SK-N-SH (cell line): ENCODE results near the gene EPB41L4A. TPM values are rescaled to one million over a fixed set of nuclear protein-coding genes. Genes with fewer than 3 reads are reported as not detected.

Experiments
- CTCF ChIA-PET: fragments of 300-600, 350-600 bp; formaldehyde crosslinking; extraction: SDS; loops from one replicate; lab custom pipeline; 2021; lab: Yijun Ruan, JAX
- POLR2A ChIA-PET: fragments of 350-600 bp; sonication (Branson Sonifier 250); formaldehyde crosslinking; extraction: SDS; loops from one replicate; lab custom pipeline; 2020; ENCODE audit warnings: antibody characterized with exemption, inconsistent platforms; lab: Yijun Ruan, JAX
- DNase-seq: peaks from one replicate; pipeline ENCODE4 v3.0.0; 2012
- H2AFZ ChIP-seq: fragments of 200-600 bp; sonication (generic); 2 replicates; pipeline ENCODE4 v1.8.1; 2016; ENCODE audit warnings: antibody characterized with exemption, mild to moderate bottlenecking, low read depth
- H3F3A ChIP-seq: fragments of 200-600 bp; sonication (generic); replicated peaks from 2 replicates; pipeline ENCODE3; 2016; ENCODE audit warnings: antibody characterized with exemption, mild to moderate bottlenecking; ENCODE audit not compliant: insufficient read depth
- H3K27ac ChIP-seq, 2 experiments: fragments of 200-500 bp in 1 of 2; fragments of 200-600 bp in 1 of 2; sonication (Bioruptor generic) in 1 of 2; sonication (generic), shearing (Covaris generic) in 1 of 2; 2 replicates each; pipeline versions ENCODE4 v1.5.1 to v1.6.1; 2014 to 2016; ENCODE audit warnings: low read depth in 2 of 2, inconsistent platforms in 1 of 2, low read length in 1 of 2, mild to moderate bottlenecking in 1 of 2, mixed read lengths in 1 of 2
- H3K27me3 ChIP-seq: fragments of 200-600 bp; sonication (generic), shearing (Covaris generic); 2 replicates; pipeline ENCODE4 v1.6.1; 2016; ENCODE audit warnings: mixed run types; ENCODE audit not compliant: insufficient read depth
- H3K36me3 ChIP-seq, 2 experiments: fragments of 200-500 bp in 1 of 2; fragments of 200-600 bp in 1 of 2; sonication (Bioruptor generic) in 1 of 2; sonication (generic) in 1 of 2; replicated peaks in 1 of 2; 2 replicates each; pipeline versions ENCODE3 to v1.5.1; 2014 to 2016; ENCODE audit warnings: low read length in 1 of 2, mild to moderate bottlenecking in 1 of 2; ENCODE audit not compliant: insufficient read depth in 2 of 2, control insufficient read depth in 1 of 2
- H3K4me1 ChIP-seq, 2 experiments: fragments of 200-500 bp in 1 of 2; fragments of 200-600 bp in 1 of 2; sonication (Bioruptor generic) in 1 of 2; sonication (generic), shearing (Covaris generic) in 1 of 2; 2 replicates each; pipeline versions ENCODE4 v1.5.1 to v1.6.1; 2014 to 2016; ENCODE audit warnings: low read depth in 1 of 2, low read length in 1 of 2, mixed run types in 1 of 2; ENCODE audit not compliant: insufficient read depth in 2 of 2, control insufficient read depth in 1 of 2
- H3K4me2 ChIP-seq: fragments of 200-600 bp; sonication (generic), shearing (Covaris generic); 2 replicates; pipeline ENCODE4 v1.6.1; 2017; ENCODE audit warnings: mixed run types
- H3K4me3 ChIP-seq, 2 experiments: fragments of 200-500 bp in 1 of 2; fragments of 200-600 bp in 1 of 2; sonication (Bioruptor generic) in 1 of 2; sonication (generic), shearing (Covaris generic) in 1 of 2; 2 replicates each; pipeline versions ENCODE4 v1.5.1 to v1.8.1; 2014 to 2016; ENCODE audit warnings: low read depth in 2 of 2, inconsistent platforms in 1 of 2, low read length in 1 of 2, mild to moderate bottlenecking in 1 of 2, mixed read lengths in 1 of 2, moderate library complexity in 1 of 2
- H3K79me2 ChIP-seq: fragments of 200-600 bp; sonication (generic); 2 replicates; pipeline ENCODE4 v1.8.1; 2017; ENCODE audit warnings: mild to moderate bottlenecking; ENCODE audit not compliant: insufficient read depth
- H3K9ac ChIP-seq: fragments of 200-600 bp; sonication (generic); 2 replicates; pipeline ENCODE4 v1.6.1; 2017; ENCODE audit warnings: mixed run types
- H3K9me2 ChIP-seq: fragments of 200-600 bp; sonication (generic); 2 replicates; pipeline ENCODE4 v1.6.1; 2017; ENCODE audit warnings: mixed run types
- H3K9me3 ChIP-seq: fragments of 200-600 bp; sonication (generic); 2 replicates; pipeline ENCODE4 v1.6.1; 2017; ENCODE audit warnings: mixed run types, mild to moderate bottlenecking, moderate library complexity
- H4K20me1 ChIP-seq: fragments of 200-600 bp; sonication (generic); 2 replicates; pipeline ENCODE4 v1.6.1; 2017; ENCODE audit warnings: mild to moderate bottlenecking, mixed run types; ENCODE audit not compliant: insufficient read depth
- CHD2 ChIP-seq: fragments of 150-350 bp; IDR thresholded peaks from 2 replicates; pipeline ENCODE4 v1.6.1; 2018; ENCODE audit warnings: low read length; ENCODE audit not compliant: partially characterized antibody
- CTCF ChIP-seq: fragments of 200-600 bp; sonication (generic); IDR thresholded peaks from 2 replicates; pipeline ENCODE4 v1.6.1; 2017; ENCODE audit warnings: antibody characterized with exemption, mild to moderate bottlenecking, moderate library complexity
- ELF1 ChIP-seq: IDR thresholded peaks from 2 replicates; pipeline ENCODE4 v1.4.0; 2012
- EP300 ChIP-seq, 2 experiments: IDR thresholded peaks; 2 replicates each; pipeline versions ENCODE4 v1.4.0 to v1.6.1; 2012; ENCODE audit warnings: borderline replicate concordance in 1 of 2, low read depth in 1 of 2, low read length in 1 of 2
- FOSL2 ChIP-seq: IDR thresholded peaks from 2 replicates; pipeline ENCODE4 v1.4.0; 2012; ENCODE audit warnings: low read depth, mild to moderate bottlenecking, moderate library complexity, borderline replicate concordance
- FOXJ3 ChIP-seq: sonication (generic); formaldehyde crosslinking; IDR thresholded peaks from 2 replicates; pipeline ENCODE4 v1.5.1; 2020; ENCODE audit warnings: mild to moderate bottlenecking, missing genetic modification reagents
- GABPA ChIP-seq: IDR thresholded peaks from 2 replicates; pipeline ENCODE4 v1.4.0; 2012; ENCODE audit warnings: low read depth, mild to moderate bottlenecking
- GATA2 ChIP-seq: sonication (generic); formaldehyde crosslinking; IDR thresholded peaks from 2 replicates; pipeline ENCODE4 v1.5.0; 2020; ENCODE audit warnings: mild to moderate bottlenecking, missing genetic modification reagents
- JUND ChIP-seq: IDR thresholded peaks from 2 replicates; pipeline ENCODE4 v1.4.0; 2012
- MAX ChIP-seq: IDR thresholded peaks from 2 replicates; pipeline ENCODE4 v1.4.0; 2012; ENCODE audit warnings: low read depth
- MXI1 ChIP-seq: IDR thresholded peaks from 2 replicates; pipeline ENCODE4 v1.6.1; 2012; ENCODE audit warnings: mild to moderate bottlenecking, low read depth, low read length, improper control_type of control experiment
- NRF1 ChIP-seq: IDR thresholded peaks from 2 replicates; pipeline ENCODE4 v1.6.1; 2012; ENCODE audit warnings: low read depth, mild to moderate bottlenecking, low read length
- PBX3 ChIP-seq: IDR thresholded peaks from 2 replicates; pipeline ENCODE4; 2012
- RAD21 ChIP-seq: IDR thresholded peaks from 2 replicates; pipeline ENCODE4 v1.6.1; 2012; ENCODE audit warnings: mild to moderate bottlenecking, low read length
- REST ChIP-seq: IDR thresholded peaks from 2 replicates; pipeline ENCODE4 v1.6.1; 2012; ENCODE audit warnings: mild to moderate bottlenecking, low read depth, low read length, moderate library complexity
- RXRA ChIP-seq: IDR thresholded peaks from 2 replicates; pipeline ENCODE4 v1.4.0; 2012; ENCODE audit warnings: low read depth, mild to moderate bottlenecking, borderline replicate concordance
- TCF12 ChIP-seq: IDR thresholded peaks from 2 replicates; pipeline ENCODE4 v1.4.0; 2012
- USF1 ChIP-seq: IDR thresholded peaks from 2 replicates; pipeline ENCODE4 v1.4.0; 2012; ENCODE audit warnings: low read depth, borderline replicate concordance
- USF2 ChIP-seq: fragments of 150-350 bp; IDR thresholded peaks from 2 replicates; pipeline ENCODE4 v1.6.1; 2017; ENCODE audit warnings: antibody characterized with exemption, low read length, low read depth, borderline replicate concordance
- WGBS: methylation state at CpG from one replicate; pipeline ENCODE4 v1.1.6; 2017; ENCODE audit warnings: low lambda C conversion rate; 5-methylcytosine and 5-hydroxymethylcytosine counted together
- polyA plus RNA-seq, 3 experiments: library from polyadenylated mRNA; depleted of rRNA; stranded (reverse); fragments of >200 nt; gene quantifications; 2 replicates each; pipeline ENCODE4 v1.2.3, GENCODE V29; 2012

The EPB41L4A gene
- polyA plus RNA-seq, 1 of the 3 experiments (the other 2 are of a cell fraction): 0.07 TPM

- TF ChIP-seq CTCF (no peak), NRF1 (no peak), TCF12 (no peak), USF1 (no peak), FOSL2 (no peak), CHD2 (no peak), RXRA (no peak)
Measured at GRCh38 chr5:112232667-112233066, 186.4 kb downstream of the EPB41L4A start (continued).

GRCh38 chr5:112230606-112231005, 188.5 kb downstream of the EPB41L4A start:
- Histone ChIP-seq H3K9me3 (no peaks in the 10 kb centered on the region), H3K27me3 (no peaks in the 10 kb centered on the region), H3K36me3 (no peaks in the 10 kb centered on the region), H3K4me2 (no peak overlapping the region), H3K4me1 (peaks cover 0 to 9% of the 10 kb centered on the region in 2 experiments; a peak in 2 of 4 replicates), H3K9ac (no peak overlapping the region), H2AFZ (no peak overlapping the region), H3K27ac (no peak overlapping the region), H4K20me1 (no peaks in the 10 kb centered on the region), H3K4me3 (no peak overlapping the region), H3K79me2 (no peaks in the 10 kb centered on the region), H3F3A (no peaks in the 10 kb centered on the region), H3K9me2 (no peaks in the 10 kb centered on the region)
- WGBS: 60% methylated on average over 4 of the region's 4 CpGs
- DNase-seq: no peak
- ChIA-PET CTCF (interaction anchor here (0.7 to 1.8 kb wide), 3 partner anchors 189 to 1299 kb away, joined by 3 to 4 read pairs (median 4); partner anchors contain the start of gene EPB41L4A), POLR2A (no interaction called here)
- no peak for TF ChIP-seq FOXJ3 (CRISPR knock-in tag)
- no peak for TF ChIP-seq MXI1
- TF ChIP-seq MAX: no peak
- TF ChIP-seq USF1: no peak
- TF ChIP-seq GABPA: no peak
- TF ChIP-seq JUND: no peak
- no peak for TF ChIP-seq USF2
- TF ChIP-seq ELF1: no peak
- TF ChIP-seq CTCF: no peak
- no peak for TF ChIP-seq REST
- TF ChIP-seq RXRA: no peak
- TF ChIP-seq EP300 (IDR thresholded peaks at IDR 0.05; ENCODE audit: borderline replicate concordance in 1 of 2, low read depth in 1 of 2, low read length in 1 of 2): no peak
- no peak for TF ChIP-seq GATA2
- no peak for TF ChIP-seq PBX3
- TF ChIP-seq FOSL2: no peak
- no peak for TF ChIP-seq RAD21
